ENCODE results near the gene COL15A1.

GRCh38 chr9:99072040-99072394, 128.3 kb downstream of the COL15A1 start:
- TF ChIP-seq MAX (IDR thresholded peaks at IDR 0.05; ENCODE audit: low read depth, low read length) = no peak
- no peak for TF ChIP-seq CTCF (IDR thresholded peaks at IDR 0.05; ENCODE audit: low read depth, low read length)
- no peak for TF ChIP-seq POLR2A (IDR thresholded peaks at IDR 0.05; ENCODE audit: extremely low read depth, insufficient read length)
- TF ChIP-seq MYC (IDR thresholded peaks at IDR 0.05; ENCODE audit: low read depth, low read length) = no peak
